Activated CD4-positive, alpha-beta T cell treated with anti-CD3 and anti-CD28 coated beads, Interleukin-2, amount 50 U/mL, for 48 hours (primary cell): ENCODE results near the gene GAS6.
"Not testable (repeated sequence)": the region's sequence is repeated elsewhere in the genome, so short reads cannot be mapped to it uniquely, and the experiment has no call there.

Source experiments
- DNase-seq, 2 experiments: peaks; one replicate each; pipeline ENCODE4 v3.0.0-alpha.2; 2020

The GAS6 gene

GRCh38 chr13:113835461-113836270 is 28.2 kb downstream of the GAS6 start:
- no peak for DNase-seq

DNA sequence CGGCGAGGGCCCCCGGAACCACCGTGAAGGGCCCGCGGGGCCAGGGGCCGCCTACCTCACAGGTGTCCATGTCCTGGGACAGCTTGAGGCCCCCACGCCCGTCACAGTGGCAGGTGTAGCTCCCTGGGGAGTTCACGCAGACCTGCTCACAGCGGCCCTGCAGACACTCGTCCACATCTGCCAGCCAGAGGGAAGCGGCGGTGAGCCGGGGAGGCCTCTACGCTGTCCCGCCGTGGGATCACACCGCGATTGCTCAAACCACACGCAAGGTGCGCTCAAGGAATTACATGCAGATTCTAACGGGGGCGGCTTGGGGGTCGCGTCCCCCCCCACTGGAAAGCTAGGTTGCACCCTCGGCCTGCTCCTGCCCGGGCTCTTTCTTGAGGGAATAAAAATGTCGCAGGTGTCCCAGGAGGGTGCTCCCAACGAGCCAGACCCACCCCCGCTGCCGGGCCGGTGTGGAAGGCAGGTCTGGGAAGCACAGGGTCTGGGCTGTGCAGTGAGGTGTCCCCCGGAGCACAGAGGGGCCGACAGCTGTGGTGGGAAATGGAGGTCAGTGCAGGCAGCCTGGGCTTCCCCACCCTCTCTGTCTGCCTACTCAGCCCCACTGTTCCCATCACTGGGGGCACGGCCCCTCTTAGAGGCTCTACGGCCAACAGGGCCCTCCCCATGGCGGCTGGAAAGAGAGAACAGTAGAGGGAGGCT is 29.2 kb downstream of the GAS6 start:
- no peak for DNase-seq

GRCh38 chr13:113834006-113834405 is 29.9 kb downstream of the GAS6 start:
- not testable (repeated sequence) for DNase-seq

DNA sequence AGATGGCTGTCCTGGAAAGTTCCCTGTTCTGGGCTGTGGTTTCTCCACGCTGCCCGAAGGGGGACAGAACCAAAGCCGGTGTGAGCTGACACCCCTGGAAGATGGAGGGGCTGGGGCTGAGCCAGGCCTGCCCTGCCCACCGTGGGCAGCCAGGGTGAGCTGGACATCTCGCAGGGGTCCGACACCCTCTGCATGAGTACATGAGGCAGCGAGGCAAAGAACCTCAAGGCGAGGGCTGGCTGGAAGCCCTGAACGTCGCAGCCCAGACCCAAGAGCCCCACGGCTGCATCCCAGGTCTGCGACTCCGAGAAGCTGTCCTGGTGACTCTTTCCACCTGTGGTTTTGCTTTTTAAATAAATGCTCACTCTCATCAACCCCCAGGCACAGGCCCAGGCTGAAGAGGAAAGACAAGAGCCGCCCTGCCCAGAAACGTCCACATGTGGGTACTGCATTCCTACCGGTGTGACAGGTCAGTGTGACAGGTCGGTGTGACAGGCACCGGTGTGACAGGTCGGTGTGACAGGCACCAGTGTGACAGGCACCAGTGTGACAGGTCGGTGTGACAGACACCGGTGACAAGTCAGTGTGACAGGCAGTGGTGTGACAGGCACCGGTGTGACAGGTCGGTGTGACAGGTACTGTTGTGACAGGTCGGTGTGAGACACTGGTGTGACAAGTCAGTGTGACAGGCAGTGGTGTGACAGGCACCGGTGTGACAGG is 30.6 kb downstream of the GAS6 start:
- no peak for DNase-seq

- DNase-seq: no peak
Measured at GRCh38 chr13:113832631-113833030, 31.2 kb downstream of the GAS6 start.

GRCh38 chr13:113832205-113832604 is 31.7 kb downstream of the GAS6 start:
- no peak for DNase-seq

DNA sequence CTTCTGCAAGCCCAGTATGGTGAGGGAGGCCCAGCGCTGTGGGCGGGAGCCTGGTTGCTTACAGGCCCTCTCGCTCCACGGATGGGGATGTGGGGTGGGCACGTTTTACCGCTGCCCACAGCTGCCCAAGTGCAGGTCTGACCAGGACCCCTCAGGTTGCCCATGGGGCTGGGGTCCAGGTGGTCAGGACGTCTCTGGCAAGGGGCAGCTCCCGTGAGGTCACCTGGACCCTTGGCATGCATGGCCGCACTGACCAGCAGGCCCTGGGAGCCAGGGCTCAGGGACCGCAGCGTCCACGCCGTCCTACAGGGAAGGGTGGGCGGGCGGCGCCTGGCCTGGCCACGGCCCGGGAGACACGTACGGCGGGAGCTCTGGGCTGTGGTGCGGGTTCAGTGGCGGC is 32.8 kb downstream of the GAS6 start:
- DNase-seq: no peak

DNA sequence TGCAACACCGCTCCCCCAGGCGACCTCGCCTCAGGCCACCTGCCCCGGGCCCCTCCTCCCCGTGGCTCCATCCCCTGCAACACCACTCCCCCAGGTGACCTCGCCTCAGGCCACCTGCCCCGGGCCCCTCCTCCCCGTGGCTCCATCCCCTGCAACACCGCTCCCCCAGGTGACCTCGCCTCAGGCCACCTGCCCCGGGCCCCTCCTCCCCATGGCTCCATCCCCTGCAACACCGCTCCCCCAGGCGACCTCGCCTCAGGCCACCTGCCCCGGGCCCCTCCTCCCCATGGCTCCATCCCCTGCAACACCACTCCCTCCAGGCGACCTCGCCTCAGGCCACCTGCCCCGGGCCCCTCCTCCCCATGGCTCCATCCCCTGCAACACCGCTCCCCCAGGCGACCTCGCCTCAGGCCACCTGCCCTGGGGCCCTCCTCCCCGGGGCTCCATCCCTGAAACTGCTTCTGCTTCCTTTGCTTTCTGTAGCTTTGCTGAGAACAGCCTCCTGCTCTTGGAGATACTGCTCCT is 33.4 kb downstream of the GAS6 start:
- not testable (repeated sequence) for DNase-seq

GRCh38 chr13:113828282-113828825 is 35.5 kb downstream of the GAS6 start:
- DNase-seq: no peak

DNA sequence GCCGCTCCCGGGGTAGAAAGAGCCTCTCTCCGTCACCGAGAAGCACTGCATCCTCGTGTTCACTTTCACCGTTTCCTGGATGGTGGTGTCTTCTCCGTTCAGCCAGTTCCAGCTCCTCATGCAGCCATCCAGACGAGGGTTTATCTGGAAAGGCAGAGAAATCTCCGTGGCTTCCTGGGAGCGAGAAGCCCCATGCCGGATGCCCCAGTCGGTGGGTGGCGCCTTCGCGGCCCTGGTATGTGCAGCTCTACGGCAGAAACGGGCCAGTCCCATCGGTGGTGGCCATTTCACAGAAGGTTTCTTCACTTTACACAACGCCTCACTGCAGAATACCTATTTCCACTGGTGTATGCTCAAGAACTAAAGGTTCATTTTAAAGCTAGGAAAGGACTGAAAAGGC is 36.9 kb downstream of the GAS6 start:
- no peak for DNase-seq

DNA sequence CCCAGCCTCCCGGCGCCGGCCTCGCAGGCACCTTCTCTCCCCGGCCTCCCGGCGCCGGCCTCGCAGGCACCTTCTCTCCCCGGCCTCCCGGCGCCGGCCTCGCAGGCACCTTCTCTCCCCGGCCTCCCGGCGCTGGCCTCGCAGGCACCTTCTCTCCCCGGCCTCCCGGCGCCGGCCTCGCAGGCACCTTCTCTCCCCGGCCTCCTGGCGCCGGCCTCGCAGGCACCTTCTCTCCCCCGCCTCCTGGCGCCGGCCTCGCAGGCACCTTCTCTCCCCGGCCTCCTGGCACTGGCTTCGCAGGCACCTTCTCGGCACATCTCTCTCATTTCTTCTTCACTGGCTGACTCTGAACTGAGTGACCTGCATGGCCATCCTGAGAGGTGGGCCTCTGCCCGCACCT is 37.4 kb downstream of the GAS6 start:
- not testable (repeated sequence) for DNase-seq

- no peak for DNase-seq
Measured at GRCh38 chr13:113825841-113826240, 38.0 kb downstream of the GAS6 start.

- no peak for DNase-seq
Measured at GRCh38 chr13:113823771-113824170, 40.1 kb downstream of the GAS6 start.

- no peak for DNase-seq
Measured at GRCh38 chr13:113822956-113823744, 40.7 kb downstream of the GAS6 start.

GRCh38 chr13:113822266-113822665 is 41.6 kb downstream of the GAS6 start:
- DNase-seq: no peak

DNA sequence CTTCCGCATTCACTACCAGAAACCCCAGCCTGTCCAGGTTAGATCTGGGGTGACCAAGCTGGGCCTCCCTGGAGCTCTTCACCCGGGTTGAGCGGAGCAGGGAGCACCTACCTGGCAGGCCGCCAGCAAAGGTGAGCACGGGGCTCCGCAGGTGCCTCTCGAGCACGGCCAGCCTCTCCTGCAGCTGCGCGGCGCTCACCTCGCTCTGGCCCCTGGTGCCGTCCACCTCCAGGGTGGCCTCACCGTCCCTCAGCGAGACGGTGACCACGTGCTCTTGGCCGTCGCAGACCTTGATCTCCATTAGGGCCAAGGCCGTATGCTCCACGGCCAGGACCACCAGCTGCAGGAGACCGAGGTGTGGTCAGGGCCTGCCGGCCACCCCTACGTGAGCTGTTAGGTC is 42.0 kb downstream of the GAS6 start:
- DNase-seq: no peak

DNA sequence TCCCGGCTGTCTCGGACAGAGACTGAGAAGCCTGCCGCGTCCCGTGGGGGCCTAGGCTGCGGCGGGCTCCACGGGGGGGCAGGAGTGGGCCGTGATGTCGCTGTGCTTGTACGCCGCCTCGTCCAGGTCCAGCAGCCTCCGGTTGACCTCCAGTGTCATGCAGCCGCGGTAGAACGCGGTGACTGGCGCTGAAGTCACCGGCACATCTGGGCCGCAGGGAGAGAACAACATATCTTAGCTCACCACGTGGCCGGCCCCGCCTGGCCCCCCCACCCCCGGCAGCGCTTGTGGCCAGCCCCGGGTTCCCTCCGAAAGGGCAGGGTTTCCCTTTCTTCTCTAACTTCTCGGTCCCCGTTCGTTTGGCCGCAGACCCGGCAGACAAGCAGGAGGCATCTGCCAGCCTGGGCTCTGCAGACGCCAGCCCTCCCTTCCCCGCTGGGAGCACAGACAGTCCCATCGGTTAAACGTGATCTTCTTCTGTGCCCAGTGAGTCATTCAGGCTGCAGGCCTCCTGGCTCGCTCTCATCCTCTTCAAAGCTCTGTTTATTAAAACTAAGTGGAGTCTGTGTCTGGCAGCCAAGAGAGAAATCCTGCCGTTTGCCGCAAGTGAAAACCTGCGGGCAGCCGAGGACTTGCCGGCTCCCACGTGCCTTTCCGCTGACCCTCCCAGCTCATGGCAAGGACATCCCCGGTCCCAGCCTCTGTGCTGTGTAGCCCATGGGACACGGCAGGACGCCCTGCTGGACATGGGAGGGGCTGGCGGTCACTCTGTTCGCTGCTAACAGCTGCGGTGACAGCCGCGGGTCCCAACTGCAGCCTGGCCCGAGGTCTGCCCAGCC is 42.8 kb downstream of the GAS6 start:
- no peak for DNase-seq

DNA sequence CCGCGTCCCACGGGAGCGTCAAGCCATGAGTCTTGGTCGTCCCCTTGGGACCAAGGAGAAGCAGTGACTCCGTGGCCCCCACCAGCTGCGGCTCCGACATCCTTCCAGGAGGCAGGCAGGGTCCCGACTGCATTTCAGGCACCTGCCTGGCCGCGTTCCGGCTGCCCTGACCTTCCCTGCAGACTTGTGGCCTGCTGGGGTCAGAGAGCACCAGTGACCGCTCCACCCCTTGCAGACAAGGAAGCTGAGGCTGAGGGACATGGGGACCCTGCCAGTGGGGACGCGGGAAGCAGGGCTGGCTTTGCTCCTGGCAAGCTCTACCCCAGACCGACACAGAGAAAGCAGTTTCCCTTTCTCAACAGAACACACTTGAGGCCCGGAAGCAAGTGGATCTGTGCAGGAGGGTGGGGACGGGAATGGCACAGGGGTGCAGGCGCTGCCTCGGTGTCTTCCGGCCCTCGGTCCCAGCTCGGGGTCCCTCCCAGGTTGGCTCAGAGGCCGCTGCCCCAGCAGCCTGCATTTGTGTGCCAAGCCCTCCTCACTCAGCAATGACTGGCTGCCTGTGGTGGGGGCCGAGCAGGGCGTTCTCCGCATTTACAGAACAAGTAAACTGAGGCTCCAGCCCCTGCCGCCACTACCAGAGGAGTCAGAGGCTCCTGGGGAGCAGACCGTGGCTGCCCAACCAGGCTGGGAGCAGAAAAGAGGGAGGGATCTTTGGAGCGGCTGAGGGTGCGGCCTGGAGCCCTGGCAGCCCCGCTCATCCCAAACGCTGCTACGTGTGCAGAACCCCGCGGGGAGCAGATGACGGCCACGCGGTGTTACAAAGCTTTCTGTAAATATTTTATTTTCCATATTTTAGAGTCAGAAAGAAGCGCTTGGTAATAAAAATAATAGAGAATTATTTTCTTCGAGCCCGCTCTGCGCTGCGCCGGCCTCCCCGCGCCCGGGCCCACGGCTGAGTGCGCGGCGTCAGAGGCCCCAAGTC is 43.9 kb downstream of the GAS6 start:
- no peak for DNase-seq

DNA sequence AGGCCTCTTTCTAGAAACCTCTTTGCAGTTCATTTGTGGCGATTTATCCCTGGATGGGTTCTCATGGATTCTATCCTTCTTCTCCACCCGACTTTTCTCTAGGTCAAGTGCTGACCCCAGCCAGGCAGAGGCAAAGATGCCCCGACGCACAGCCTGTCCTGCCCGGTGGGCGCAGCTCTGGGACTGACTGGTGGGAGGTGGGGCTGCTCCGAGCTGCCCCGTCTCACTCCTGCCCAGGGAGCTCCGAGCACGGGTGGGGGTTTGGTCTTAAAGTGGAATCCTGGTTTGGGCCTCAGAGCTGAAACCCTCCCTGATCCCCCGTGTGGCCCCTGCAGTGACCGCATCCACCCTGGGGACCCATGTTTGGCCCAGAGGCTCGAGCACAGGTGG is 44.5 kb downstream of the GAS6 start:
- DNase-seq: no peak

DNA sequence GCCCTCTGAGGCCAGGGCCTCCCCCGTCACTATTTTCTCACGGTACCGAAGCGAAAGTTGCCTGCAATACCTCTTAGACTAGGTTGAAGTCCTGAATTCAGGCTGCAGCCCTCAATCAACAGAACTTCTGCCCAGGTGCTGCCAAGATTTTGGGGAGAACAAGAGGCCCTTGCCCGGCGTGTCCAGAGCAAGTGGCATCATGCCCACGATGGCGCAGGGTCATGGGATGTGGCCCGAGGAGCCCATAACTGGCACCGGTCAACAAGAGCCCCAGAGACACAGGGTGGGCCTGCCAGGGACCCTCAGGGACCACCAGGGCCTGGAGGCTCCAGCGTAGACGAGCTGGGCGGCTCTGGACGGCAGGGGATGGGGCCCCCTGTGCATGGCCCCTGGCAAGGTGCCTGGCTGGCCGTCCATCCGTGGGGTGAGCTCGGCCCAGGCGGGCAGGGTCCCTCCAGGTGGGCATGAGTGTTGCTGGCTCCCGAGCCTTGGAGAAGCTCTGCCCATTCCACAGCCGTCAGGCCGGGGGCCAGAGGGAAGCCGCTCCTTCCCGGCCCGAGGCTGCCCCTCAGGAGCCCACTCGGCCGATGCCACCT is 45.1 kb downstream of the GAS6 start:
- no peak for DNase-seq
